ENCODE data around the gene TIE1.

- no peak for TF ChIP-seq POLR2A (IDR thresholded peaks at IDR 0.05)
- TF ChIP-seq CTCF (IDR thresholded peaks at IDR 0.05) = no peak
Observed at GRCh38 chr1:43352351-43352705, 51.5 kb downstream of the TIE1 start.

All from uterus (tissue), 2 donors.